H1 (cell line): ENCODE results near the gene BBS1.

ENCODE experiments used
- CHD1 ChIP-seq: IDR thresholded peaks from 2 replicates; pipeline ENCODE4 v1.6.1; 2012; ENCODE audit warnings: low read depth, low read length, improper control_type of control experiment
- CREB1 ChIP-seq: IDR thresholded peaks from 2 replicates; pipeline ENCODE4 v1.6.1; 2012; ENCODE audit warnings: inconsistent platforms
- CTCF ChIP-seq, 3 experiments: IDR thresholded peaks; 1 replicate in 2 of 3; 2 replicates in 1 of 3; pipeline versions ENCODE4 v1.5.1 to v1.6.1; 2011; ENCODE audit warnings: low read length in 3 of 3, mild to moderate bottlenecking in 3 of 3, inconsistent platforms in 2 of 3, low read depth in 1 of 3, moderate library complexity in 1 of 3; ENCODE audit not compliant: insufficient read depth in 1 of 3; ENCODE audit errors: control extremely low read depth in 1 of 3
- EGR1 ChIP-seq: IDR thresholded peaks from 2 replicates; pipeline ENCODE4 v1.6.1; 2011; ENCODE audit warnings: low read depth, low read length, borderline replicate concordance
- GABPA ChIP-seq: IDR thresholded peaks from 2 replicates; pipeline ENCODE4 v1.6.1; 2011; ENCODE audit warnings: mild to moderate bottlenecking, low read length, moderate library complexity, borderline replicate concordance; ENCODE audit not compliant: insufficient read depth
- JUND ChIP-seq: IDR thresholded peaks from 2 replicates; pipeline ENCODE4 v1.6.1; 2011; ENCODE audit warnings: mild to moderate bottlenecking, improper control_type of control experiment, low read length
- POLR2A ChIP-seq, 2 experiments: IDR thresholded peaks; 1 replicate in 1 of 2; 2 replicates in 1 of 2; pipeline ENCODE4 v1.6.1; 2011; ENCODE audit warnings: low read depth in 2 of 2, low read length in 2 of 2, mild to moderate bottlenecking in 2 of 2; ENCODE audit errors: control extremely low read depth in 1 of 2
- POLR2AphosphoS5 ChIP-seq: IDR thresholded peaks from 2 replicates; pipeline ENCODE4 v1.6.1; 2011; ENCODE audit warnings: low read depth, low read length
- ZNF274 ChIP-seq: IDR thresholded peaks from 2 replicates; pipeline ENCODE4 v1.7.0; 2012; ENCODE audit warnings: low read length, borderline replicate concordance; ENCODE audit errors: extremely low read depth

- no peak for TF ChIP-seq POLR2A (IDR thresholded peaks at IDR 0.05; ENCODE audit: control extremely low read depth in 1 of 2, low read depth in 2 of 2, low read length in 2 of 2)
- TF ChIP-seq ZNF274 = no peak
- TF ChIP-seq POLR2AphosphoS5 = no peak
- no peak for TF ChIP-seq GABPA
- no peak for TF ChIP-seq CTCF (IDR thresholded peaks at IDR 0.05; ENCODE audit: control extremely low read depth in 1 of 3, insufficient read depth in 1 of 3, low read depth in 1 of 3, low read length in 3 of 3)
- no peak for TF ChIP-seq CHD1
- TF ChIP-seq EGR1 = no peak
- TF ChIP-seq CREB1 = no peak
- no peak for TF ChIP-seq JUND
Observed at GRCh38 chr11:66510990-66511339, 530 bp downstream of the BBS1 start.
